Activated T-cell treated with anti-CD3 and anti-CD28 coated beads for 1 hour (primary cell): Measurements from ENCODE around the gene BMAL2.

Experiments used
- DNase-seq: peaks from one replicate; pipeline ENCODE4 v3.0.0-alpha.2; 2020; ENCODE audit warnings: low read depth

Gene BMAL2

GRCh38 chr12:27319848-27320247, 12.8 kb upstream of the BMAL2 start:
- no peak for DNase-seq

- DNase-seq = no peak
These were observed 8.1 kb upstream of the BMAL2 start for GRCh38 chr12:27324530-27324929.

GRCh38 chr12:27330846-27331245, 1.8 kb upstream of the BMAL2 start:
- DNase-seq = no peak

- no peak for DNase-seq
These were observed 1.2 kb upstream of the BMAL2 start for GRCh38 chr12:27331291-27331926.

GRCh38 chr12:27331927-27332324, 710 bp upstream of the BMAL2 start:
- DNase-seq = no peak

GRCh38 chr12:27332407-27332713, 276 bp upstream of the BMAL2 start:
- no peak for DNase-seq

GRCh38 chr12:27333403-27334009, 870 bp downstream of the BMAL2 start:
- DNase-seq = peak; percentile 10

GRCh38 chr12:27334042-27334720, 1.5 kb downstream of the BMAL2 start:
- no peak for DNase-seq

- no peak for DNase-seq
These were observed 2.1 kb downstream of the BMAL2 start for GRCh38 chr12:27334721-27335082.

GRCh38 chr12:27335364-27336281, 3.0 kb downstream of the BMAL2 start:
- DNase-seq = no peak

GRCh38 chr12:27336282-27336653, 3.6 kb downstream of the BMAL2 start:
- DNase-seq = no peak

GRCh38 chr12:27337376-27337775, 4.7 kb downstream of the BMAL2 start:
- DNase-seq = no peak

GRCh38 chr12:27338473-27338872, 5.8 kb downstream of the BMAL2 start:
- DNase-seq = no peak

GRCh38 chr12:27340971-27341370, 8.3 kb downstream of the BMAL2 start:
- no peak for DNase-seq

GRCh38 chr12:27342536-27342935, 9.9 kb downstream of the BMAL2 start:
- DNase-seq = no peak

GRCh38 chr12:27343255-27344000, 10.8 kb downstream of the BMAL2 start:
- no peak for DNase-seq

GRCh38 chr12:27344246-27344645, 11.6 kb downstream of the BMAL2 start:
- DNase-seq = no peak

GRCh38 chr12:27344760-27345159, 12.1 kb downstream of the BMAL2 start:
- no peak for DNase-seq

- no peak for DNase-seq
These were observed 12.7 kb downstream of the BMAL2 start for GRCh38 chr12:27345376-27345775.

- DNase-seq = no peak
These were observed 15.1 kb downstream of the BMAL2 start for GRCh38 chr12:27347779-27348178.

- DNase-seq = no peak
These were observed 18.8 kb downstream of the BMAL2 start for GRCh38 chr12:27351476-27351875.

- DNase-seq = no peak
These were observed 22.9 kb downstream of the BMAL2 start for GRCh38 chr12:27355486-27355885.
